Endothelial cell of umbilical vein (primary cell): ENCODE data around the gene CTNNA2. TPM values are rescaled to one million over a fixed set of nuclear protein-coding genes. Genes with fewer than 3 reads are reported as not detected.

Source experiments
- BruUV-seq: library from RNA; stranded (reverse); fragments of 400-500 nt; replicated peaks from 2 replicates; lab custom pipeline; 2021; lab: Mats Ljungman, UMichigan
- CTCF ChIA-PET: fragments of 300-600, 350-600 bp; sonication (Branson Sonifier 250); formaldehyde crosslinking; loops from one replicate; lab custom pipeline; 2021; ENCODE audit warnings: antibody characterized with exemption, inconsistent platforms; lab: Charles Lee
- POLR2A ChIA-PET: fragments of 300-600, 350-600 bp; sonication (Branson Sonifier 250); formaldehyde crosslinking; loops from one replicate; lab custom pipeline; 2021; ENCODE audit warnings: antibody characterized with exemption, inconsistent platforms; lab: Charles Lee
- DNase-seq: peaks from one replicate; pipeline ENCODE4 v3.0.0-alpha.2; 2011; ENCODE audit warnings: low read depth, low spot score
- FAIRE-seq: peaks from 2 replicates; lab custom pipeline; 2011; peaks lifted over from hg19 to GRCh38; lab: Jason Lieb, UNC
- H2AFZ ChIP-seq: 2 replicates; pipeline ENCODE4 v1.6.0; 2012; ENCODE audit warnings: low read depth, low read length, control low read depth, inconsistent platforms
- H3K27ac ChIP-seq: 2 replicates; pipeline ENCODE4 v1.5.1; 2011; ENCODE audit warnings: low read depth, mild to moderate bottlenecking, control low read depth, low read length, moderate library complexity; ENCODE audit not compliant: insufficient read depth
- H3K27me3 ChIP-seq, 2 experiments: 2 replicates each; pipeline versions ENCODE4 v1.6.0 to v1.6.1; 2011; ENCODE audit warnings: low read length in 2 of 2, mixed read lengths in 1 of 2; ENCODE audit not compliant: control insufficient read depth in 2 of 2, insufficient read depth in 2 of 2
- H3K36me3 ChIP-seq, 2 experiments: 2 replicates in 1 of 2; 3 replicates in 1 of 2; pipeline ENCODE4 v1.5.1; 2011; ENCODE audit warnings: low read length in 2 of 2, mild to moderate bottlenecking in 1 of 2, moderate library complexity in 1 of 2; ENCODE audit not compliant: control insufficient read depth in 2 of 2, insufficient read depth in 2 of 2; ENCODE audit errors: extremely low read depth in 1 of 2
- H3K4me1 ChIP-seq: 3 replicates; pipeline ENCODE4 v1.5.1; 2011; ENCODE audit warnings: mild to moderate bottlenecking, low read length; ENCODE audit not compliant: control insufficient read depth, insufficient read depth; ENCODE audit errors: extremely low read depth
- H3K4me2 ChIP-seq: 2 replicates; pipeline ENCODE4 v1.6.1; 2011; ENCODE audit warnings: low read length, control low read depth, mixed read lengths; ENCODE audit not compliant: insufficient read depth
- H3K4me3 ChIP-seq, 3 experiments: fragments of 200-600 bp in 1 of 3; sonication (generic), shearing (Covaris generic) in 1 of 3; replicated peaks in 1 of 3; 2 replicates each; pipeline ENCODE4 v1.5.1; 2011 to 2016; ENCODE audit warnings: control low read depth in 3 of 3, low read length in 3 of 3, mild to moderate bottlenecking in 2 of 3, inconsistent platforms in 1 of 3, low read depth in 1 of 3, moderate library complexity in 1 of 3; ENCODE audit not compliant: insufficient read depth in 1 of 3
- H3K79me2 ChIP-seq: 2 replicates; pipeline ENCODE4 v1.6.0; 2012; ENCODE audit warnings: low read length, inconsistent platforms; ENCODE audit not compliant: control insufficient read depth, insufficient read depth
- H3K9ac ChIP-seq: replicated peaks from 2 replicates; pipeline ENCODE3; 2011; ENCODE audit warnings: low read length, control low read depth; ENCODE audit not compliant: insufficient read depth; ENCODE audit errors: extremely low read depth
- H3K9me1 ChIP-seq: replicated peaks from 3 replicates; pipeline ENCODE4 v1.6.0; 2011; ENCODE audit warnings: mild to moderate bottlenecking, low read length; ENCODE audit not compliant: control insufficient read depth, insufficient read depth; ENCODE audit errors: extremely low read depth
- H3K9me3 ChIP-seq: replicated peaks from 2 replicates; pipeline ENCODE4 v1.5.1; 2012; ENCODE audit warnings: low read length, inconsistent platforms; ENCODE audit not compliant: control insufficient read depth, insufficient read depth
- H4K20me1 ChIP-seq: replicated peaks from 2 replicates; pipeline ENCODE3; 2011; ENCODE audit warnings: mild to moderate bottlenecking, low read length; ENCODE audit not compliant: control insufficient read depth, insufficient read depth; ENCODE audit errors: extremely low read depth
- EZH2 ChIP-seq: IDR thresholded peaks from 2 replicates; pipeline ENCODE4 v1.6.1; 2012; ENCODE audit warnings: borderline replicate concordance, low read depth, mild to moderate bottlenecking, moderate library complexity, low read length, inconsistent platforms; ENCODE audit not compliant: severe bottlenecking
- FOS ChIP-seq: IDR thresholded peaks from 2 replicates; pipeline ENCODE4 v1.6.1; 2011; ENCODE audit warnings: mild to moderate bottlenecking, low read length, moderate library complexity, borderline replicate concordance; ENCODE audit not compliant: insufficient read depth
- GATA2 ChIP-seq: IDR thresholded peaks from 2 replicates; pipeline ENCODE4 v1.7.0; 2011; ENCODE audit warnings: low read depth, mild to moderate bottlenecking, moderate library complexity, mixed read lengths, low read length; ENCODE audit not compliant: insufficient read length, insufficient read depth
- JUN ChIP-seq: IDR thresholded peaks from 2 replicates; pipeline ENCODE4 v1.6.1; 2011; ENCODE audit warnings: borderline replicate concordance, low read depth; ENCODE audit not compliant: insufficient read length, insufficient read depth
- MAX ChIP-seq: IDR thresholded peaks from 2 replicates; pipeline ENCODE4 v1.6.1; 2011; ENCODE audit not compliant: insufficient read depth, insufficient read length
- MYC ChIP-seq: IDR thresholded peaks from one replicate; pipeline ENCODE4 v1.6.1; 2011; ENCODE audit warnings: mild to moderate bottlenecking, low read depth, low read length
- POLR2A ChIP-seq: IDR thresholded peaks from 2 replicates; pipeline ENCODE4 v1.6.1; 2012; ENCODE audit warnings: low read depth, mild to moderate bottlenecking, control low read depth, low read length
- POLR2AphosphoS5 ChIP-seq: IDR thresholded peaks from 2 replicates; pipeline ENCODE4 v1.6.1; 2012; ENCODE audit warnings: low read depth, mild to moderate bottlenecking, control low read depth, low read length, moderate library complexity; ENCODE audit not compliant: insufficient read depth
- dilution Hi-C: fragments of 300-500 bp; cut with MboI; formaldehyde crosslinking; loops from one replicate; pipeline ENCODE4 v1.15.0; 2019; ENCODE audit warnings: low sequenced_read_pairs; ENCODE audit not compliant: extremely low pct_ligation_motif_present
- intact Hi-C: fragments of 100-400 bp; cut with micrococcal nuclease; formaldehyde crosslinking; loops from one replicate; pipeline ENCODE4 v1.10.0; 2022
- polyA plus RNA-seq, 4 experiments: library from polyadenylated mRNA; depleted of rRNA in 3 of 4; stranded (reverse) in 3 of 4; unstranded in 1 of 4; fragments of >200 nt; gene quantifications; 2 replicates each; pipeline versions ENCODE4 v1.2.1 to v1.2.3, GENCODE V29; 2011 to 2012; ENCODE audit warnings: missing spikeins in 1 of 4
- total RNA-seq: library from RNA; stranded (reverse); gene quantifications from 2 replicates; pipeline ENCODE4 v1.2.3, GENCODE V29; 2021

Gene CTNNA2
- total and polyA plus RNA-seq, 2 donors (not counting 3 experiments of a cell fraction or from before 2014, with no cell fraction given) = not detected

DNA sequence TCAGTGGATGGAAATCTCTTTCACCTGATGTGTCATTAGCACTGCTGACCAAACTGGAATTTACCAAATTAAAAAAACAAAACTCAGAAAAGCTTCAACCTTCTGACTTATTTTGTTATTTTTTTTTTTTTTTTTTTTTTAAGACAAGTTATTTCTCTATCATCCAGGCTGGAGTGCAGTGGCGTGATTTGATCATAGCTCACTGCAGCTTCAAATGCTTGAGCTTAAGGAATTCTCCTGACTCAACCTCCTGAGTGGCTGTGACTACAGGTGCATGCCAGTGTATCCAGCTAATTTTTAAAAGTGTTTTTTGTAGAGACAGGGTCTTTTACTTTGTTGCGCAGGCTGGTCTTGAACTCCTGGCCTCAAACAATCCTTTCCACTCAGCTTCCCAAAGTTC, 636.1 kb downstream of the CTNNA2 start:
- DNase-seq (no peak), FAIRE-seq (no peak)
- TF ChIP-seq EZH2 (no peak), MYC (no peak), POLR2AphosphoS5 (no peak), POLR2A (no peak), FOS (no peak), JUN (no peak)
- Histone ChIP-seq H3K4me2 (no peak overlapping the region), H4K20me1 (no peaks in the 10 kb centered on the region), H3K4me1 (no peaks in the 10 kb centered on the region), H3K27ac (no peak overlapping the region), H3K4me3 (no peak overlapping the region), H2AFZ (no peak overlapping the region), H3K9me1 (no peaks in the 10 kb centered on the region), H3K79me2 (no peaks in the 10 kb centered on the region), H3K9ac (no peak overlapping the region), H3K9me3 (peaks cover 7% of the 10 kb centered on the region), H3K27me3 (no peaks in the 10 kb centered on the region), H3K36me3 (no peaks in the 10 kb centered on the region)
- dilution Hi-C loops = no loop called here
- POLR2A ChIA-PET = no interaction called here
- intact Hi-C loops = no loop called here
- CTCF ChIA-PET = no interaction called here
- no TSS peak for BruUV-seq

DNA sequence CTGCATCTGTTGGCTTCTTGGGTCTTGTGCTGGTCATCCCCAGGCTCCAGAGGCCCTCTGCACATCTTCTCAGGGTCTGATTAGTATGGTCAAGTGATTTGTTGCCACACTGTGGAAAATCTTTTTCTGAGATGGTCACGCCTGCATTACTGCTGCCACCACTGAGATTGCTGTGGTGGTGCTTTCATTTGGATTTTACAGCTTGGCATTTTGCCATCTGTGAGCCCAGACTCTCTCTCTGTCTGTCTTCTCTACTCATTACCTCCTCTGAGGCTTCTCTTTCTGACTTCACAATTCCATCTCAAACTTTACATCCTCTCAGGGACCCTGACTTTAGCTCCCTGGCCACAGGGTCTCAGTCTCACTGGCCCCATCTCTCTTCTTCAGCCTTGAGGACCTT, 637.1 kb downstream of the CTNNA2 start:
- Histone ChIP-seq H3K9me1 (no peaks in the 10 kb centered on the region), H3K27me3 (no peaks in the 10 kb centered on the region), H4K20me1 (no peaks in the 10 kb centered on the region), H3K27ac (no peak overlapping the region), H3K4me3 (no peak overlapping the region), H3K4me2 (no peak overlapping the region), H3K9me3 (peaks cover 7% of the 10 kb centered on the region), H3K79me2 (no peaks in the 10 kb centered on the region), H2AFZ (no peak overlapping the region), H3K9ac (no peak overlapping the region), H3K4me1 (no peaks in the 10 kb centered on the region), H3K36me3 (no peaks in the 10 kb centered on the region)
- dilution Hi-C loops (no loop called here), intact Hi-C loops (no loop called here)
- TF ChIP-seq GATA2 (no peak), FOS (no peak), POLR2AphosphoS5 (no peak), POLR2A (no peak), MYC (no peak), EZH2 (no peak), MAX (no peak)
- no TSS peak for BruUV-seq
- FAIRE-seq (no peak), DNase-seq (no peak)
- ChIA-PET POLR2A (no interaction called here), CTCF (no interaction called here)
